ENCODE data around the gene PEAK1.

- TF ChIP-seq POLR2A (IDR thresholded peaks at IDR 0.05; ENCODE audit: low read length) (no peak), GATA1 (IDR thresholded peaks at IDR 0.05; ENCODE audit: low read depth, low read length) (no peak)
Measured at GRCh38 chr15:77144026-77144425, 275.9 kb downstream of the PEAK1 start.

Data from erythroblast (primary cell).